ENCODE data around the gene ESPN. TPM values are rescaled to one million over a fixed set of nuclear protein-coding genes. Genes with fewer than 3 reads are reported as not detected.

ESPN gene
- polyA plus RNA-seq, 1 donor: 12.2 TPM

DNA sequence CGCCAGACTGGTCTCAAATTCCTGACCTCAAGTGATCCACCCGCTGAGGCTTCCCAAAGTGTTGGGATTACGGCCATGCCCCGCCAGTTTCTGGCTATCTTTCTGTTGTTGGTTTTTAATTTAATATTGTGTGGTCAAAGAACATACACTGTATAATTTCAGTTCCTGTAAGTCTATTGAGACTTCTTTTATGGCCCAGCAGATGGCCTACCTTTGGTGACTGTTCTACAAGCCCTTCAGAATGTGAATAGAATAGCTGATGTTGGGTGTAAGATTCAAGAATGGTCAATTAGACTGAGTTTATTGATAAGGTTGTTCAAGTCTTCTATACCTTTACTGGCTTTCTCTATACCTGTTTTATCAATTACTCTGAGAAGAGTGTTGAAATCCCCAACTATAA, 15.5 kb upstream of the ESPN start:
- DNase-seq: no peak

DNA sequence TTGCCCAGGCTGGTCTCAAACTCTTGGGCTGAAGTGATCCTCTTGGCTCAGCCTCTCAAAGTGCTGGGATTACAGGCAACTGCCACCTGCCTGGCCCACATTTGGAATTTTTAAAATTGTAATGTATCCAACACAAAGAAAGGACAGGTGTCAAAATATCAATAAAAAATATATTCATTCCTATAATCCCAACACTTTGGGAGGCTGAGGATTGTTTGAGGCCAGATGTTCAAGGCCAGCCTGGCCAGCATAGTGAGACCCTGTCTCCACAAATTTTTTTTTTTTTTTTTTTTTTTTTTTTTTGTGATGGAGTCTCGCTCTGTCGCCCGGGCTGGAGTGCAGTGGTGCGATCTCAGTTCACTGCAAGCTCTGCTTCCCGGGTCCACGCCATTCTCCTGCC, 14.8 kb upstream of the ESPN start:
- DNase-seq: no peak

DNA sequence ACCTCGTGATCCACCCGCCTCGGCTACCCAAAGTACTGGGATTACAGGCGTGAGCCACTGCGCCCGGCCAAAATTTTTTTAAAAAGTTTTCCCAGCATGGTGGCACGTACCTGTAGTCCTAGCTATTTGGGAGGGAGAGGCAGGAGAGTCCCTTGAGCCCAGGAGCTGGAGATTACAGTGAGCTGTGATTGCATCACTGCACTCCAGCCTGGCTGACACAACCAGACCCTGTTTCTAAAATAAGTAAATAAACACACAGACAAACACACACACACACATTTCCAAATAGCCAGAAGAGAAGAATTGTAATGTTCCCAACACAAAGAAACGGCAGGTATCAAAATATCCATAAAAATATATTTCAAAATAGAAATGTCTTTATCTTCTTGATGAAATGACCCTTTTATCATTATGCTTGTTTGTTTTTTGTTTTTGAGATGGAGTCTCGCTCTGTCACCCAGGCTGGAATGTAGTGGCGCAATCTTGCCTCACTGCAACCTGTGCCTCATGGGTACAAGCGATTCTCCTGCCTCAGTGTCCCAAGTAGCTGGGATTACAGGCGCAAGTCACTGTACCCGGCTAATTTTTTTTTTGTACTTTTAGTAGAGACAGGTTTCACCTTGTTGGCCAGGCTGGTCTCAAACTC, 14.2 kb upstream of the ESPN start:
- no peak for DNase-seq

DNA sequence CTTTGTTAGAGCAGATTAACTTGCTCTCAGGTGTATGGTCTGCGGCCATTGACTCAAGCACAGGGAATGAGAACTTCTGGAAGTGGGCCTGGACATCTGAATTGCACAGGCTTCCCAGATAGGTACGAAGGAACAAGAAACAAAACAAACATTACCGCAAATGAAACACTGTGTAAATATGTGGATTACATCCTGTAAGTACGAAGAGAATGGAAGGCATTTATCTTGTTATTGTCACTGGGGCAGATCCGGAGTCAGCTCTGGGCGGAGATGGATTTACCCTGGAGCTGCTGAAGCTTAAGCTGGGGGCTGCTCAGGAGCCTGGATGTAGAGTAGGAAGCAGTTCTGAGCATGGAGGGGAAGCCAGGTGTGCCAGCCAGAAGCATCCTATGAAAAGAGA, 11.7 kb upstream of the ESPN start:
- no peak for DNase-seq

DNA sequence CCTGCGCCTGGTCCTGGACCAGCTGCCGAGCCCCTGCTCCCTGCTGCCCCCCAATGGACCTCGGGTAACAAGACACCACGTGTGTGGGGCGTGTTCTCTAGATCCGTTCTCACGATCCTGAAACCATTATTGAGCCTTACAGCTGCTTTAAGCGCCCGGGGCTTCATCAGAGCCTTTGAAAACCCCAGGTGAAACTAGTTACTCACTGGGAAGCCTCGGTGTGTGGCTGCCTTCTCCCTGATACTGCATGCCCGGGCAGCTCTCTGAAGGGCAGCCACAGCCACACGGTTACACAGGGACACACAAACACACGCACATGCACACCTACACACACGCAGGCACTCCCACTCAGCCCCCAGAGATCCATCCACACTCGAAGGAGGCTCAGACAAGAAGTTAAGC, 10.1 kb upstream of the ESPN start:
- DNase-seq: no peak

DNA sequence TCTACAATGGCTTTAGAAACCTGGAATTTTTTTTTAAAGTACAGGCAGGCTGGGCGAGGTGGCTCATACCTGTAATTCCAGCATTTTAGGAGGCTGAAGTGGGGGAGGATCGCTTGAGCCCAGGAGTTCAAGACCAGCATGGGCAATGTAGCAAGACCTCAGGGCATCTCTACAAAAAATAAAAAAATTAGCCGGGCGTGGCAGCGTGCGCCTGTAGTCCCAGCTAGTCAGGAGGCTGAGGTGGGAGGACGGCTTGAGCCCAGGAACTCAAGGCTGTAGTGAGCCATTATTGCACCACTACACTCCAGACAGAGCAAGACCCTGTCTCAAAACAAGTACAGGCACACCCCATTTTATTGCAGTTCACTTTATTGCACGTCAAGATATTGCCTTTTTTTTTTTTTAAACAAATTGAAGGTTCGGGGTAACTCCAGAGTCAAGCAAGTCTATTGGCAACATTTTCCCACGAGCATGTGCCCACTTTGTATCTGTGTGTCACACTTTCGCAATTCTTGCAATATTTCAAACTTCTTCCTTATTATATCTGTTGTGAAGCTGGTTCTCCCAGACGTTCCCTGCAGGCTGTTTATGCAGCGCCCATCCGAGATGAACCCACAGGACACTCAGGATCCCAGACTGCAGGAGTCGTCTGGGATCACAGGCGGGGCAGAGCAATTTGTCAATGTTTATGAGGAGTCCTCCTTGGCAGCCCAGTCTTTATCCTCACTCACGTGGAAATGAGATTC, 9.5 kb upstream of the ESPN start:
- no peak for DNase-seq

DNA sequence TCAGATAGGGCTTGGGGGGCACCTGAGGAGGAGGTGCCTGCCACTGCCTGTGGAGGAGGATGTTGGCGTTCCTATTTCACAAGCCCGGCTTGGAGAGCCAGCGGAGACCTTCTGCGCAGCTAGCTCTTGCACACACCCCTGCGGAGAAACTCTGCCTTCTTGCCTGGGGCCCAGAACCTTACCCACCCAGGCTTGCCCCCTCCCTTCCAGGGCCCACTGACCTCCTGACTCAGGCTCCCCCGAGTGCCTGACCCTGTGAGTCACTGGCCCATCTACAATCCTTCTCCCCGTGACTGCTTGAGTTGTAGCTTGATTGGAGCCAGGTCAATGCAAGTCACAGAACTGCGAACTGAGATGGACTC, 8.3 kb upstream of the ESPN start:
- DNase-seq: no peak

DNA sequence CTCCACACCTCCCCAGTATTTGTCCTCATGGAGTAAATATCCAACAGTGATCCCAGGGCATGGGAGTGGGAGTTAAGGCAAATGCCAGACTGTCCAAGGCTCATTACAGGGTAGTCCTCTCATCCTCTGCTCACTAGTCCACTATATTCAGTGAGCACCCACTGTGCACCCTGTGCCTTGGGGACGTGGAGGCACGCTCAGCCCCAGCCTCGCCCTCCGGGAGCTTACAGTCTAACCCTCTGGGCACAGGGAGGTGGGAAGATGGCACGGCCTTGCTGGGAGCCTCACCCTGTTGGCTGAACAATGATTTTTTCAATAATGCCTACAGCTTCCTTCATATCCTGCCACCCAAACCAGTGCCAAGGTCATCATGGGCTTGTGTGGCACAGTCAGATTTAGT, 7.7 kb upstream of the ESPN start:
- no peak for DNase-seq

DNA sequence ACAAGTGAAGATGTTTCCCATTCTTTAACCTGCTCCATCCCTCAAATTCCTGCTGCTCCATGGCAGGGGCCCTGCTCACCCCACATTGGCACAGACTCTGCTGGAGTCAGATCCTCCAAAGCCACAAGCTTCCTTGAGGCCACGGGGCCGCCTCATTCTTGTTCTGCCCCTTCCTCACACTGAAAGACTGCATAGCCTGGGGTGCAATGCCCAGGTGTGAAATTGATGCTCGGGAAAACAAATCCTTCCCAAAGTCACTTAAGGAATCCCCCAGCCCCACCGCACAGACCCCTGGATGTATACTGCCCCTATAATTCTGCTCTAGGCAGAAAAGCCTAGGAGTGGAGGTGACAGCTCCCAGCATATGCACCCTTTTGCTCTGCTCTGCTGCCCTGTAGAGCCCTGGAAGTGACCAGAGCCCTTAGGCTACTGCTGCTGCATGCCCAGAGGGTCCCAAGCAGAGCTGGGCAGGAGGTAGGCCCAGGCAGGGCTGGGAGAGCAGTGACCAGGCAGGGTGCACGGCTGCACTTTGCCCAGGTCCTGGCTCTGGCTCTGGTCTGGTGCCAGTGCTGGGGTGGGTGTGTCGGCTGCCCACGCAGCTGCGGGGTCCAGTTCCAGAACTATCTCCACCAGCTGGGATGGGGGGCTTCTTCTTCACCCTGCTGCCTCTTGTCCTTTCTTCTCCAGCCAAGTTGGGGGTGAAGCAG, 6.5 kb upstream of the ESPN start:
- DNase-seq: no peak

DNA sequence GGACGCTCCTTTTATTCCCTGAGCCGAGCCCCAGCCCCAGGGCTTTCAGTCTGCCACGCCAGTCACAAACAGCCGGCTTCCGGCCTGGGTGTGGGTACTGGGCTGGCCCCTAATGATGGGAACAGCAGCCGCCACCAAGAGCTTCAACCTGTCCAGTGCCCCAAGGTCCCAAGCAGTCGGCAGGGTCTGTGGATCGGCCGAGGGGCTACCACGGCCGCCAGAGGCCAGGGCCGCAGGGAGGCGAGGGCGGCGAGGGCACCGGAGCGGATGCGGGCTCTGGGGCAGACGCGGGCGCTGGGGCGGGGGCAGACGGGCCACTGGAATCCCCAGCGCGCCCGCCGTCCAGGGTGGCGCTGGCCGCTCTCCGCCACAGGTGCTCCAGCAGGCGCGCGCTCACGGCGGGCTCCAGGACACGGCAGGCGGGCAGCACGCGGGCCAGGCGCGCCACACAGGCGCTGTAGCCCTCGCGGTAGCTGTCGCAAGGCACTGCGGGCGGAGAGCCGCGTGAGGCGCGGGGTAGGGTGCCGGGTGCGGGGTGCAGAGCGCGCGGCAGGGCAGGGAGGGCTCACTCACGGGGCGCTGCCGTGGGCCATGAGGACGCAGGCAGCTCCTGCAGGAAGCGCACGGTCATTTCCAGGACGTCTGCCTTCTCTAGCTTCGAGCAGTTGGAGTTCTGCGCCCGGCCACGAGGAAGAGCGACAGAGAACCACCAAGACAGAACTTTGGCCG, 5.7 kb upstream of the ESPN start:
- no peak for DNase-seq

DNA sequence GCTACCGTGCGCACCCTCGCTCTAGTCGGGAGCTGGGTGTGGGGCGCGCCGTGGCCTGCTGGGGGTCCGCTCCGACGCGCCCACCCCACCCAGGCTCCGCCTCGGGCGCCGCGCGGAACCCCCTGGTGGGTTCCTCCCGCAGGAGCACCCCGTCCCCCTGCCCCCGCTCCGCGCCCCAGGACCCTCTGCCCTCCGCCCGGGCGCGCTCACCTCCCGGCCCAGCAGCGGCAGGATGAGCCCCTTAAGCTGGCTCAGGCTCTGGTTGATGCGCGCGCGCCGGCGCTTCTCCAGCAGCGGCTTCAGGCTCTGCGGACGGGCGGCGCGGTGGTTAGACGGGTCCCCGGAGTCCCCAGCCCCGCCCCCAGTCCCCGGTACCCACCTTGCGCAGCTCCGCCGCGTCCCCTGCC, 5.2 kb upstream of the ESPN start:
- DNase-seq: no peak

DNA sequence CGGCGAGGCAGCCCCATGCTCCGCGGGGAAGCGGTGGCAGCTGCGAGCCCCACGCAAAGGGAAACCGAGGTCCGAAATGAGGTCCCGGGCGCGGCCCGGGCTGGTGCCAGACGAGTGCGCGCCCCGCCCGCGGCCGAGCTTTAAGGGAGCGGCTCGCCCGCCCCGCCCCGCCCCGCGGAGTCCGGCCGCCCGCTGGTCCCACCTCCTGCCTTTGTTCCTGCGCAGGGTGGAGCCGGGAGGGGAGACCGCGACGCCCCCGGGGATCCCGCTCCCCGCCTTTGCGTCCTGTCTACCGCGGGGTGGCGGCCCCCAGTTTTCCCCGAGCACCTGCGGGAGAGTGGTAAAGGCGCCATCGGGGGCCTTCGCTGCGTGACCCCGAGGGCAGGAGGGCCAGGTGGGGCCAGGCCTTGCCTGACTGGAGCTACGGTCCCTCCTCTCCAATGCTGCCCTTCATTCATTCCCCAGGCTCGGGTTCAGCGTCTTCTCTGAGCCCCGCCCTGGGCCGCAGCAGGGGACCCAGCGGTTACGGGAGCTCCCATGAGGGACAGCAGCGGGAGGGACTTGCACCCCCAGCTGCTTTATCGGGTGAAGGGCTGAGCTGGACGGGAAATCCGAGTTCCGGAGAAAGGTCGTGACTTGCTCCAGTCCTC, 4.6 kb upstream of the ESPN start, which contains the start of gene HES2:
Gene HES2 (minus strand): TSS at position 116 of the 650 bp plus-strand sequence. CDS start 99 bp downstream, at position 17.
- DNase-seq: no peak

DNA sequence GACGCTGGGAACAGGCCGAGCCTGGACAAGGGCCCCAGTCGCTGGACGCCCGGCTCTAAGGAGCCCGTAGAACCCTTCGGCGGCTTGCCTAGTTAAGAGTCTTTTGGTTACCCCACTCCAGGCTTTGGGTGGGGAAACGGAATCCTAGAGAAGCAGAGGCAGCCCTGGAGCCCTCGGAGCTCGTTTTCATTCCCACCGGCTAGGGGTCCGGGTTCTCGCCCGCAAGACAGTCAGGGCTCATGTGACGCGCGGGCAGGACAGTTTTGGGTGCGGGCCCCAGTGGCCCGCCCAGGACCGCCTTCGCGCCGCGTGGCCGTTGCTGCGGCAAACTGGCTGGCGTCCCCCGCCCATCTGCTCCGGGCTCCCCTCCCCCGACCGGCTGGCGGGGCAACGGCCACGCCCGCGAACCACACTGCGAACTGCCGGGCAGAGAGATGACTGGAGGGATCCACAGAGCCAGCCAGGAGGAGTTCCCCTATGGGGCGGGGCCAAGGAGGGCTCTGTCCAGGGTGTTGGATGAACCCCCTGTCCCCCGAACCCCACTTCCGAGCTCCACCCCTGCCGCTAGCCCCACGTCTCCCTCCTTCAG, 4.0 kb upstream of the ESPN start:
- DNase-seq: no peak

DNA sequence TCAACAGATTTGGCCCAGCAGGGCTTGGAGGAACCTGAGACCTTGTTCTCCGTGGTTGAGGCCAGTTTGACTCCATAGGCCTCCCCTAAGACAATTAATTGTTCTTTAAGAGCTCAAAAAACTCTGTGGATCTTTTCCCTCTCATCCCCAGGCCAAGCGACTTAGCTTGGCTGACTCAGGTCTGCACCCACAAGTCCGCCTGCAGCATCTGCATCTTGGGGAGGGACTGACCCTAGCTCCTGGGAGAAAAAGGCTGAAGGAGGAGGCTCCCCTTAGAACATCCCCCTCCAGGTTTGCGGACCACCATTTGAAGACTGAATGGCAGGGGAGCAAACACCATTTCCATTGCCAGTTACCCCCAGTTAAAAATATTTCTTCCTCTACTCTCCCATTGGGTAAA, 3.3 kb upstream of the ESPN start:
- DNase-seq: no peak

DNA sequence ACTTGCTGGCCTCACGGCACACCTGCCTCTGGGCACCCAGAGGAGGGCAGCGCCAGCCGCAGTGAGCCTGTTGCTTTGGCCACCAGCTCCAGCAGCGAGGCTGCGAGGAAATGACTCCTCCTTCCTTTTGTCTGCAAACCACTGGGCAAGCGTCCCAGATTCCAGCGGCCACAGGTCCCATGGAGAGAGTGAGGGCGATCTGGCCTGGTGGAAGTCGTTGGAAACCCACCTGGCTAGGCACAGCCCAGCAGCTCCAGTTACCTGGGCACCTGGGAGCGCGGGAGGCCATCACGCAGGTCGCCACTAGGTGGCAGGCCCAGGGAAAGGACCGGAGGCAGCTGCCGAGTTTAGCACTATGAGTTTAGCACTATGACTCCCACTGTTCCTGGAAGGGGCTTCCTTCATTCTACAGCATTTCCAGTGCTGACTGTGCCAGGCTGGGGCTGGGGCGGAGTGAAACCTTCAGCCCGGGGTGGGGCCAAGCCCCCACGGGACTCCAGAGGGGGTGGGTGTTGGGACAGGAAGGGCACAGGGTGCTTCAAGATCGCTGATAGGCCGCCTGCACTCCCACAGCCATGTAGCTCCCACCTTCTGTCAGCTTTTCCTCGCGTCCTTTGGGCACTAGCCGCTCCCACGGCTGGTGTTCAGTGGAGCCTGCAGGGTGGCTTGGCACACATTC, 1.1 kb upstream of the ESPN start:
- DNase-seq: no peak

DNA sequence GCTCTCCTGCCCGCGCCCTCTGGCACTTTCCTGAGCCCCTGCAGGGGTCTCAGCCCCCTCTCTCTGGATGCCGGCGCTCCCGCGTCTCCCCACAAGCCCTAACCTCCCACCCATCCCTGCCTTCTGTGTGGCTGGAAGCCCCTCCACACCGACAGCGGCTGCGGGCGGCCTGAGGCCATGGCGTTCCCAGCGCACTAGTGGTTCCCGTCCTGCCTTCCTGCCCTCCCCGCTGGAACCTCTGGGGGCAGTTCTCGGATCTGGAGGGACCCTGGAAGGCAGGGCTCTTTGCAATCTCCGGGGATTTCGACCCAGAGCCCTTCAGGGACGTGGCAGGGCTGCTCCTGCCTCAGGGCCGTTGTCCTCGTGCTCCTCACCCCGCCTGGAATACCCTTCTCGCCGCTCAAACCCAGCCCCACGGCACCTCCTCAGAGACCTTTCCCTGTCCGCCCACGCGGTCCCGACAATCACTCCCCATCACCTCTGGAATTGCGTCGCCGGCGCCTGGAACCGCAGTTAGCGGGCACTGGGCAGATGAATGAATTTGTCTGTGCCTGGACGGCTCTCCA, 493 bp upstream of the ESPN start:
- no peak for DNase-seq

DNA sequence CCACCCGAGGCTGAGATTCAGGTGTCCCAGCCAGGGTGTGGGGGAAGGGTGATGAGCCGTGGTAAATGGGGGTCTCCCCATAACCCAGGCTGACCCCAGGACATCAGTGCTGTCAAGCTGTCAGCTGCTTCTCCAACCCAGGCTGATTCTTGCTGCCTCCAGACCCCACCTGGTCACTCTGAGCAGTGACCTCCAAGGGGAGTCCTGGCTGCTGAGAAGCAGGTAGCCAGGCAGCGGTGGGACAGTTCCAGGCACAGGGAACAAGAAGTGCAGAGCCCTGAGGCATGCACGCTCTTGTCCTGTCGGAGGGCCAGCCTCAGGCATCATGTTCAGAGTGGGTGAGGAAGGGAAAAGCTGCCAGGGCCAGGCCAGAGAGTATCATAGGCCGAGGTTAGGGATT, 1.1 kb downstream of the ESPN start:
- no peak for DNase-seq

DNA sequence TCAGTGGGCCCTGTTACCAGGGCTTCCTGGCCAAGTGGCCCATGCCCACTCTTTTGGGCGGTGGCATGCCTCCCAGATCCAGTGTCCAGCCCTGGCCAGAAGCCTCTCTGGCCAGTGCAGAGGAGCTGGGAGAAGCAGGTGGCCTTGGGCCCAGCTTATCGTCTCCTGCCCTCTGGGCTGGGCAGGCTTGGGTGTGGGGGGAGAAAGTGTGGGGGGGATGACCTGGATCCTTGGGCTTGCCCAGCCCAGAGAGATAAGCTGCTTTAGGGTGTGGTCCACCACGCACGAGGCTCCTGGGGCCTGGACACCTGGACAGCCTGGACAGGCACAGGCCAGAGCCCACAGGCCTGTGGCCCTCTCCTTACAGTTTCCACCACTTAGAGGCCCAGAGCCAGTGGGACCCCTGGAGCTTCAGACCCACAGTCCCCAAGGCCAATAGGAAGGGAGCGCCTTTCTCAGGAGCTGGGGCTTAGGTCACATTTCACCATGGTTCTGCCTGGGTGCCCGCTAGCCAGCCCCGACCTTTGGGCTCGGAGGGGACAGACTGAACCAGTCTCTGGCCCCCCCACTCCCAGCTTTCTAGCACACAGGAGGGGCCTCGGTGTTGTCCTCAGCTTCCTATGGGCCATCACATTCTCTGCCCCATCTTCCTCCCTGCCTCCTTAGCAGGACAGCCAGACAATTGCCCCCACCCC, 1.8 kb downstream of the ESPN start:
- no peak for DNase-seq

DNA sequence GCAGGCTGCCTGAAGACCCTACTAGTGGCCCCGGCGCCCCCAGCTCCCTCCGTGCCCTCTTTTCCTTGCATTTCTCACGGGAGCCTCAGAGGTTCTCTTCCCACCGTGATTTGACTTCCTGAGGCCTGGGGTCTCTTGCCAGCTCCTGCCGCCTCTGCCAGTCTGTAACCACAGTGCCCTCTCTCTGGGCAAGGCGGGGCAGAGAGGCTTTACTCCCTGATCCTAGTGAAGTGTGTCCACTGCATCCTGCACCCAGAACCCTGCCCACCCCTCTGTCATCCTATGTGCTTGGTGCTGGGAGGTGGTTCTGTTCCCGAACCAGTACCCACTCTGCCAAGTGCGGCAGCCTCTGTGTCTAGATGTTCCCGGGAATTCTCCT, 2.4 kb downstream of the ESPN start:
- no peak for DNase-seq

All from left kidney (tissue), 2 donors.